ENCODE data around the gene MRPL39.
A peak's percentile ranks its signal among the peaks of the same experiment; 100 is the strongest.

The MRPL39 gene

GRCh38 chr21:25643486-25643885, 36.2 kb upstream of the MRPL39 start:
- WGBS (ENCODE audit: extremely low coverage, insufficient coverage, low lambda C conversion rate), result no CpG with 5 or more reads among the region's 4 CpGs
- H3K27me3 ChIP-seq (ENCODE audit: insufficient read depth, low read length, poor library complexity), result peaks cover 2% of the 10 kb centered on the region

GRCh38 chr21:25640943-25641292, 33.6 kb upstream of the MRPL39 start:
- Histone ChIP-seq H3K27me3 (ENCODE audit: insufficient read depth, low read length, poor library complexity) (peaks cover 2% of the 10 kb centered on the region), H3K36me3 (ENCODE audit: control insufficient read depth, insufficient read depth, low read length) (no peaks in the 10 kb centered on the region), H2BK120ac (ENCODE audit: low read depth, low read length) (no peak overlapping the region), H3K27ac (ENCODE audit: low read depth, low read length) (no peak overlapping the region), H3K4me3 (ENCODE audit: low read length) (no peak overlapping the region), H2AK5ac (ENCODE audit: low read length) (no peak overlapping the region), H2BK15ac (replicated peaks; ENCODE audit: low read depth) (no peak overlapping the region), H3K79me2 (ENCODE audit: control insufficient read depth, insufficient read depth, low read length) (no peaks in the 10 kb centered on the region), H3K9ac (ENCODE audit: low read length) (no peak overlapping the region), H3K56ac (ENCODE audit: low read length) (no peak overlapping the region), H4K8ac (ENCODE audit: low read depth, low read length) (no peak overlapping the region), H2BK5ac (ENCODE audit: low read length) (no peak overlapping the region), H3K18ac (ENCODE audit: low read length) (no peak overlapping the region), H3K4me1 (ENCODE audit: control insufficient read depth, low read depth, low read length) (no peaks in the 10 kb centered on the region), H3K23ac (ENCODE audit: low read length) (no peak overlapping the region), H3K4me2 (ENCODE audit: low read length) (no peak overlapping the region), H3K79me1 (ENCODE audit: low read length) (no peaks in the 10 kb centered on the region), H3K4ac (ENCODE audit: low read depth, low read length) (no peak overlapping the region), H4K5ac (ENCODE audit: low read length) (no peak overlapping the region)
- WGBS (ENCODE audit: extremely low coverage, insufficient coverage, low lambda C conversion rate), result no CpG with 5 or more reads among the region's 5 CpGs
- DNase-seq, result no peak

More at GRCh38 chr21:25643486-25643885, 36.2 kb upstream of the MRPL39 start:
- Histone ChIP-seq H3K36me3 (ENCODE audit: control insufficient read depth, insufficient read depth, low read length) (no peaks in the 10 kb centered on the region), H3K18ac (ENCODE audit: low read length) (no peak overlapping the region), H2AK5ac (ENCODE audit: low read length) (no peak overlapping the region), H3K27ac (ENCODE audit: low read depth, low read length) (no peak overlapping the region), H3K79me1 (ENCODE audit: low read length) (no peaks in the 10 kb centered on the region), H3K9ac (ENCODE audit: low read length) (no peak overlapping the region), H4K8ac (ENCODE audit: low read depth, low read length) (no peak overlapping the region), H2BK15ac (replicated peaks; ENCODE audit: low read depth) (no peak overlapping the region), H2BK120ac (ENCODE audit: low read depth, low read length) (no peak overlapping the region), H2BK5ac (ENCODE audit: low read length) (no peak overlapping the region), H3K79me2 (ENCODE audit: control insufficient read depth, insufficient read depth, low read length) (no peaks in the 10 kb centered on the region), H3K4me2 (ENCODE audit: low read length) (no peak overlapping the region), H3K56ac (ENCODE audit: low read length) (no peak overlapping the region), H3K4me1 (ENCODE audit: control insufficient read depth, low read depth, low read length) (no peaks in the 10 kb centered on the region), H3K4ac (ENCODE audit: low read depth, low read length) (no peak overlapping the region), H3K23ac (ENCODE audit: low read length) (no peak overlapping the region), H3K4me3 (ENCODE audit: low read length) (no peak overlapping the region), H4K5ac (ENCODE audit: low read length) (no peak overlapping the region)
- no peak for DNase-seq

- H3K23ac ChIP-seq (ENCODE audit: low read length), result no peak overlapping the region
- no peak overlapping the region for H3K27ac ChIP-seq (ENCODE audit: low read depth, low read length)
- H3K79me1 ChIP-seq (ENCODE audit: low read length), result no peaks in the 10 kb centered on the region
- no peaks in the 10 kb centered on the region for H3K36me3 ChIP-seq (ENCODE audit: control insufficient read depth, insufficient read depth, low read length)
- H3K4ac ChIP-seq (ENCODE audit: low read depth, low read length), result no peak overlapping the region
- H2BK15ac ChIP-seq (replicated peaks; ENCODE audit: low read depth), result no peak overlapping the region
- peaks cover 2% of the 10 kb centered on the region for H3K27me3 ChIP-seq (ENCODE audit: insufficient read depth, low read length, poor library complexity)
- peak overlapping the region; percentile 74 for H3K56ac ChIP-seq (ENCODE audit: low read length)
- no peaks in the 10 kb centered on the region for H3K79me2 ChIP-seq (ENCODE audit: control insufficient read depth, insufficient read depth, low read length)
- peak overlapping the region; percentile 57 for H3K9ac ChIP-seq (ENCODE audit: low read length)
- no peak overlapping the region for H4K8ac ChIP-seq (ENCODE audit: low read depth, low read length)
- no CpG with 5 or more reads among the region's 27 CpGs for WGBS (ENCODE audit: extremely low coverage, insufficient coverage, low lambda C conversion rate)
- H3K4me3 ChIP-seq (ENCODE audit: low read length), result peak overlapping the region; percentile 35
- no peaks in the 10 kb centered on the region for H3K4me1 ChIP-seq (ENCODE audit: control insufficient read depth, low read depth, low read length)
- H3K4me2 ChIP-seq (ENCODE audit: low read length), result peak overlapping the region; percentile 87
- no peak overlapping the region for H2BK5ac ChIP-seq (ENCODE audit: low read length)
- H4K5ac ChIP-seq (ENCODE audit: low read length), result no peak overlapping the region
- H2BK120ac ChIP-seq (ENCODE audit: low read depth, low read length), result no peak overlapping the region
- H3K18ac ChIP-seq (ENCODE audit: low read length), result no peak overlapping the region
- DNase-seq, result peak; percentile 41
- H2AK5ac ChIP-seq (ENCODE audit: low read length), result no peak overlapping the region
Observed at GRCh38 chr21:25640202-25640942, 33.1 kb upstream of the MRPL39 start.

- Histone ChIP-seq H4K5ac (ENCODE audit: low read length) (no peak overlapping the region), H3K4ac (ENCODE audit: low read depth, low read length) (no peak overlapping the region)
Observed at GRCh38 chr21:25639551-25640201, 32.4 kb upstream of the MRPL39 start.

GRCh38 chr21:25638660-25639550, 31.6 kb upstream of the MRPL39 start, which contains the start of gene JAM2:
TSS of gene JAM2 (plus strand) at chr21:25639258. CDS start at chr21:25639822, 564 bp downstream.
- Histone ChIP-seq H2BK15ac (replicated peaks; ENCODE audit: low read depth) (no peak within 1 kb of the TSS), H3K79me1 (ENCODE audit: low read length) (no peaks in the 10 kb centered on the region), H3K18ac (ENCODE audit: low read length) (peak within 1 kb of the TSS; percentile 92), H3K9ac (ENCODE audit: low read length) (peak within 1 kb of the TSS; percentile 64), H2AK5ac (ENCODE audit: low read length) (no peak within 1 kb of the TSS), H3K4me3 (ENCODE audit: low read length) (peak within 1 kb of the TSS; percentile 37), H2BK5ac (ENCODE audit: low read length) (no peak within 1 kb of the TSS), H3K79me2 (ENCODE audit: control insufficient read depth, insufficient read depth, low read length) (no peaks in the 10 kb centered on the region), H3K4ac (ENCODE audit: low read depth, low read length) (no peak within 1 kb of the TSS), H4K5ac (ENCODE audit: low read length) (no peak within 1 kb of the TSS), H3K4me2 (ENCODE audit: low read length) (peak within 1 kb of the TSS; percentile 87), H2BK120ac (ENCODE audit: low read depth, low read length) (peak within 1 kb of the TSS; percentile 31), H3K56ac (ENCODE audit: low read length) (peak within 1 kb of the TSS; percentile 74), H4K8ac (ENCODE audit: low read depth, low read length) (peak within 1 kb of the TSS; percentile 28), H3K36me3 (ENCODE audit: control insufficient read depth, insufficient read depth, low read length) (no peaks in the 10 kb centered on the region), H3K27me3 (ENCODE audit: insufficient read depth, low read length, poor library complexity) (peaks cover 2% of the 10 kb centered on the region), H3K27ac (ENCODE audit: low read depth, low read length) (no peak within 1 kb of the TSS), H3K4me1 (ENCODE audit: control insufficient read depth, low read depth, low read length) (no peaks in the 10 kb centered on the region), H3K23ac (ENCODE audit: low read length) (no peak within 1 kb of the TSS)
- DNase-seq, result peak; percentile 16
- no CpG with 5 or more reads among the region's 41 CpGs for WGBS (ENCODE audit: extremely low coverage, insufficient coverage, low lambda C conversion rate)

More at GRCh38 chr21:25639551-25640201, 32.4 kb upstream of the MRPL39 start:
- H3K4me1 ChIP-seq (ENCODE audit: control insufficient read depth, low read depth, low read length), result no peaks in the 10 kb centered on the region
- peak overlapping the region; percentile 74 for H3K56ac ChIP-seq (ENCODE audit: low read length)
- peak overlapping the region; percentile 57 for H3K9ac ChIP-seq (ENCODE audit: low read length)
- no peak overlapping the region for H3K27ac ChIP-seq (ENCODE audit: low read depth, low read length)
- peaks cover 2% of the 10 kb centered on the region for H3K27me3 ChIP-seq (ENCODE audit: insufficient read depth, low read length, poor library complexity)
- peak overlapping the region; percentile 28 for H4K8ac ChIP-seq (ENCODE audit: low read depth, low read length)
- no peak overlapping the region for H2BK15ac ChIP-seq (replicated peaks; ENCODE audit: low read depth)
- DNase-seq, result peak; percentile 68
- no peak overlapping the region for H2BK5ac ChIP-seq (ENCODE audit: low read length)
- H3K4me2 ChIP-seq (ENCODE audit: low read length), result peak overlapping the region; percentile 87
- H3K79me1 ChIP-seq (ENCODE audit: low read length), result no peaks in the 10 kb centered on the region
- H2BK120ac ChIP-seq (ENCODE audit: low read depth, low read length), result peak overlapping the region; percentile 31
- no peaks in the 10 kb centered on the region for H3K79me2 ChIP-seq (ENCODE audit: control insufficient read depth, insufficient read depth, low read length)
- peak overlapping the region; percentile 35 for H3K4me3 ChIP-seq (ENCODE audit: low read length)
- no peak overlapping the region for H2AK5ac ChIP-seq (ENCODE audit: low read length)
- peak overlapping the region; percentile 92 for H3K18ac ChIP-seq (ENCODE audit: low read length)
- no CpG with 5 or more reads among the region's 40 CpGs for WGBS (ENCODE audit: extremely low coverage, insufficient coverage, low lambda C conversion rate)
- H3K23ac ChIP-seq (ENCODE audit: low read length), result no peak overlapping the region
- H3K36me3 ChIP-seq (ENCODE audit: control insufficient read depth, insufficient read depth, low read length), result no peaks in the 10 kb centered on the region

All from mesendoderm (in vitro differentiated cells).